Tongue (tissue), 2 donors: ENCODE measurements around the gene CDK18. TPM values are rescaled to one million over a fixed set of nuclear protein-coding genes. Genes with fewer than 3 reads are reported as not detected.
"Not testable (repeated sequence)": the region's sequence is repeated elsewhere in the genome, so short reads cannot be mapped to it uniquely, and the experiment has no call there.

Experiments
- DNase-seq: peaks from one replicate; pipeline ENCODE4 v3.0.0-alpha.2; 2015
- total RNA-seq: library from RNA; depleted of rRNA; stranded (reverse); fragments of >200 nt; gene quantifications from one replicate; pipeline ENCODE4 v1.2.3, GENCODE V29; 2014

Gene CDK18
- total RNA-seq, 1 donor from 2014 or later, result 7.7 TPM

GRCh38 chr1:205481218-205481617, 23.3 kb upstream of the CDK18 start:
- no peak for DNase-seq

- DNase-seq, result peak; percentile 66
These were observed 22.8 kb upstream of the CDK18 start for GRCh38 chr1:205481629-205482151.

GRCh38 chr1:205482587-205482986, 21.9 kb upstream of the CDK18 start:
- not testable (repeated sequence) for DNase-seq

GRCh38 chr1:205483372-205483771, 21.1 kb upstream of the CDK18 start:
- no peak for DNase-seq

- peak; percentile 86 for DNase-seq
These were observed 19.2 kb upstream of the CDK18 start for GRCh38 chr1:205484985-205485967.

- DNase-seq, result no peak
These were observed 18.2 kb upstream of the CDK18 start for GRCh38 chr1:205486258-205486657.

GRCh38 chr1:205488074-205488723, 16.3 kb upstream of the CDK18 start:
- peak; percentile 82 for DNase-seq

GRCh38 chr1:205491794-205492193, 12.7 kb upstream of the CDK18 start:
- DNase-seq, result no peak

- peak; percentile 51 for DNase-seq
These were observed 12.2 kb upstream of the CDK18 start for GRCh38 chr1:205492201-205492667.

- no peak for DNase-seq
These were observed 11.7 kb upstream of the CDK18 start for GRCh38 chr1:205492774-205493173.

GRCh38 chr1:205493241-205494085, 11.0 kb upstream of the CDK18 start:
- peak; percentile 78 for DNase-seq

- DNase-seq, result no peak
These were observed 10.4 kb upstream of the CDK18 start for GRCh38 chr1:205494115-205494514.

GRCh38 chr1:205495237-205495823, 9.1 kb upstream of the CDK18 start:
- no peak for DNase-seq

GRCh38 chr1:205496661-205497060, 7.8 kb upstream of the CDK18 start:
- no peak for DNase-seq

GRCh38 chr1:205497351-205497750, 7.1 kb upstream of the CDK18 start:
- no peak for DNase-seq

- no peak for DNase-seq
These were observed 4.7 kb upstream of the CDK18 start for GRCh38 chr1:205499789-205500188.

- no peak for DNase-seq
These were observed 3.9 kb upstream of the CDK18 start for GRCh38 chr1:205500240-205501233.

GRCh38 chr1:205502111-205502810, 2.2 kb upstream of the CDK18 start:
- DNase-seq, result no peak

GRCh38 chr1:205502992-205503391, 1.5 kb upstream of the CDK18 start:
- DNase-seq, result no peak
